Measurements from ENCODE around the gene HRH3. TPM values are rescaled to one million over a fixed set of nuclear protein-coding genes. Genes with fewer than 3 reads are reported as not detected.

HRH3 gene
- total RNA-seq, 1 donor: not detected

DNA sequence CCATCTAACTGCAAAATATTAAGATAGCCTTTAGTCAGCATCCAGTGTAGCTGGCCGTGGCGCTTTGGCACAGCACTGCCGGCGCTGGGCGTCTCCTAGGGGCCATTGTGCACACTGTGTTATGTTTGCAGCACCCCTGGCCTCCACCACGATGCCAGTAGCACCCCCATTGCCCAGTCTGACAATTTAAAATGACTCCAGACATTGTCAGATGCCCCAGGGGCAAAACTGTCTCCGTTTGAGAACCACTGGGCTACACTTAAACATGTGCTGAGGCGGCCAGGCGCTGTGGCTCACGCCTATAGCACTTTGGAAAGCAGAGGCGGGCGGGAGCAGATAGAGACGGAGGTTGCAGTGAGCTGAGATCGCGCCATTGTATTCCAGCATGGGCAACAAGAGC lies 43.2 kb downstream of the HRH3 start:
- Histone ChIP-seq H3K4me1 (ENCODE audit: insufficient read depth, low read length) (peaks cover 2% of the 10 kb centered on the region), H3K27me3 (ENCODE audit: insufficient read depth, low read length) (no peaks in the 10 kb centered on the region), H3K9me3 (ENCODE audit: low read depth, low read length) (no peaks in the 10 kb centered on the region), H3K4me3 (ENCODE audit: low read length) (no peak overlapping the region)

DNA sequence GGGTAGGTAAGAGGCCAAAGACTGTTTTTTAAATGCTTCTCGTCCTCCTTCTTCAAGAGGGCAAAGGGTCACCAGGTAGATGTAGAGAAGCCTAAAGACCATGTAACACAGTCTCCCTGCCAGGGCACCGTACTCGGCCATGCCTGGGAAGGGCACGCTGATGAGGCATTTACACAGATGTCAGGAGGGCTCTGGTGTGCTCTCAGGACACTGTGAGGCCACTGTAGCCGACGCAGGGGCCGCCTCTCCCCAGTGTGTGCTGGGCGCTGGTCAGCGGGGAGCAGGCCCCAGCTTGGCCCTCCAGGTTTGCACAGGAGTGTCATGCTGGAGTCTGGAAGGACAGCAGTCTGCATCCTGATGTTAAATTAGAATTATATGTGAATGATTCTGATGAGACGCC lies 44.4 kb downstream of the HRH3 start:
- H3K4me3 ChIP-seq (ENCODE audit: low read length): no peak overlapping the region
- H3K27me3 ChIP-seq (ENCODE audit: insufficient read depth, low read length): no peaks in the 10 kb centered on the region
- no peaks in the 10 kb centered on the region for H3K4me1 ChIP-seq (ENCODE audit: insufficient read depth, low read length)
- no peaks in the 10 kb centered on the region for H3K9me3 ChIP-seq (ENCODE audit: low read depth, low read length)

DNA sequence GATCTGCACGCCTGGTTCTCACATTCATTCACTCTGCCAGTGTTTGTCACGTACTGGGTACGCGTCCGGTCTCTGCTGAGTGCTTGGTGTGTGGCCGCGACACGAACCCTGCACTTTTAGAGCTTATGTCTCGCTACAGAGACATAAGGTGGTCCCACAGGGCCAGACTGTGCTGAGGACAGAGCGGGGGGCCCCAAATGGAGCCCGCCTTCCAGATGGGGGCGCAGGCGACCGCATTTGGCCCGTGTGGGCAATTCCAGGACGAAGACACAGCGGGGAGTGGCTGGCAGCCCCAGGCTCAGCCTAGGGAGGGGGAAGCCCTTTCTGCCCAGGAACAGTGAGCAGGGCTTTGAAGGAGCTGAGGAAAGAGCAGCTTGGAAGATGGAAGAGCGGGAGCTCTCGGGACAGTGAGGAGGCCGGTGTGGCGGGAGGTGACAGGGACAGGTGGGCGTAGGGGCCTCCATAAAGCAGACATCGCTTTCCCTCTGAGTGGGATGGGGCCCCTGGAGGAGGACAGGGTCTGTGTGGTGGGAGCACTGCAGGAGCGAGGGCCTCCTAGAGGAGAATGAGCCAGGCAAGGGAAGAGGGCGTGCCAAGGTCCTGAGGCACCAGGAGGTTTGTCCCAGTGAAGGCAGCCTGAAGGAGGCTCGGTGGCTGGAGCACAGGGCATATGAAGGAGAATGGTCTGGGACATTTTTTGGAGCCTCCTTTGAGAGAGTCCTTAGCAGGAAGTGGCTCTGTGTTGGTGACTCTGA lies 45.0 kb downstream of the HRH3 start:
- Histone ChIP-seq H3K9me3 (ENCODE audit: low read depth, low read length) (no peaks in the 10 kb centered on the region), H3K4me3 (ENCODE audit: low read length) (no peak overlapping the region), H3K27me3 (ENCODE audit: insufficient read depth, low read length) (no peaks in the 10 kb centered on the region), H3K4me1 (ENCODE audit: insufficient read depth, low read length) (no peaks in the 10 kb centered on the region)

DNA sequence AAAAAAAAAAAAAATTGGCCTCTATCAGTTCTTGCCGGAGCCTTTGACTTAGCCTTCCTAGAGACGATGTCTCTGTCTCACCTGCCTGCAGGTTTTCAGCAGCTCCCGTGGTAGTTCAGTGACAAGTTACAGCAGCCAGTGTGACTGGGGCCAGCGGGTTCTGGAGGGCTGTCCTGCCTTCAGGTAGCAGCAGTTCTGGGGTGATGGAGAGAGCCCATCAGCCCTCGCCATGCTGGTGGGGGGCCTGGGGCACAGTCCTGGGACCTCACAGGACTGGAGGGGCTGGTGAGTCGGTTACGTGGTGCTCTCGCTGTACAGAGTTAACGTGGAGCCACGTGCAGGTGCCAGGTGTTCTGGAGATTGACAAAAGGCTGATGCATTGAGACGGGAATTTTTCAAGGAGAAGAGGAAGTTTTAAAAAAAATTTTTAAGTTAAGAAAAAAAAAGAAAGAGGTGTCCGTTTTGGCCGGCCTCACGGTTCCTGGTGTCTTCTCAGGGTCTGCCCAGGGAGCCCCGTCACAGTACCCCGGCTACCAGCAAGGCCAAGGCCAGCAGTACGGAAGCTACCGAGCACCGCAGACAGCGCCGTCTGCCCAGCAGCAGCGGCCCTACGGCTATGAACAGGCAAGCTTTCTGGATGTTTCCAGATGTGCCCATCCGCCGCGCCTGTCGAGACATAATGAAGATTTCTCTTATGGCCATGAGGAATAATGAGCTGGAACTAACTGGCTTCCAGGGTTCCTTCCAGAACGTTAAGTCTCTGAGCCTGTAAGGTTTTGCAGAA lies 45.9 kb downstream of the HRH3 start:
- Histone ChIP-seq H3K27me3 (ENCODE audit: insufficient read depth, low read length) (no peaks in the 10 kb centered on the region), H3K4me3 (ENCODE audit: low read length) (no peak overlapping the region), H3K9me3 (ENCODE audit: low read depth, low read length) (no peaks in the 10 kb centered on the region), H3K4me1 (ENCODE audit: insufficient read depth, low read length) (no peaks in the 10 kb centered on the region)

DNA sequence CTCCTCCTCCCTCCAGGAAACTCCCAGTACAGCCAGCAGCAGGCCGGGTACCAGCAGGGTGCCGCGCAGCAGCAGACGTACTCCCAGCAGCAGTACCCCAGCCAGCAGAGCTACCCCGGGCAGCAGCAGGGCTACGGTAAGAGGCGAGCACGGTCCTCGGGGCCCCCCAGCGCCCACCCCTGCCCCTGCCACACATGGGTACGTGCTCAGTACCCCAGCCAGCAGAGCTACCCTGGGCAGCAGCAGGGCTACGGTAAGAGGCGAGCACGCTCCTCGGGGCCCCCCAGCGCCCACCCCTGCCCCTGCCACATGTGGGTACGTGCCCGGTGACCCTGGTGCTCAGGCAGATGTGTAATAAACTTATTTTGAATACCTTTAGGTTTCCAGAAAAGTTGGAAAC lies 47.4 kb downstream of the HRH3 start:
- H3K9me3 ChIP-seq (ENCODE audit: low read depth, low read length): no peaks in the 10 kb centered on the region
- H3K4me1 ChIP-seq (ENCODE audit: insufficient read depth, low read length): no peaks in the 10 kb centered on the region
- H3K27me3 ChIP-seq (ENCODE audit: insufficient read depth, low read length): no peaks in the 10 kb centered on the region
- H3K4me3 ChIP-seq (ENCODE audit: low read length): no peak overlapping the region

DNA sequence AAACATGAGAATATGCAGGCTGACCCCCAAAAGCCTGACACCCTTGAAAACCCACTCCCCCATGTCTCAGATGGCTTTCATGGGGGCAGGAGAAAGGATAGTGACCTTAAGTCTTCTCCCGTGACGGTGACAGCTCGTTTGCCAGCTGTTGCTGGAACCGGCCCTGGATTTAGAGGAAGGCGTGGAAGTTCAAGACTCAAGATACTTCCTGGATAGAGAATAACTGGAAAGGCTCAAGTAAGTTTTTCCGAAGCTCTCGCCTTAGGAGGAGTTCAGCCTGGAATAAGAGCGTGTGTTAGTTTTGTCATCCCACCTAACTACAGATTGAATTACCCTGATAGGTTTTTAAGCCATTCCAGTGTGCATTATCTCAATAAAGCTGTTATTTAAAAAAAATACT lies 48.8 kb downstream of the HRH3 start:
- Histone ChIP-seq H3K9me3 (ENCODE audit: low read depth, low read length) (no peaks in the 10 kb centered on the region), H3K4me1 (ENCODE audit: insufficient read depth, low read length) (no peaks in the 10 kb centered on the region), H3K4me3 (ENCODE audit: low read length) (no peak overlapping the region), H3K27me3 (ENCODE audit: insufficient read depth, low read length) (no peaks in the 10 kb centered on the region)

DNA sequence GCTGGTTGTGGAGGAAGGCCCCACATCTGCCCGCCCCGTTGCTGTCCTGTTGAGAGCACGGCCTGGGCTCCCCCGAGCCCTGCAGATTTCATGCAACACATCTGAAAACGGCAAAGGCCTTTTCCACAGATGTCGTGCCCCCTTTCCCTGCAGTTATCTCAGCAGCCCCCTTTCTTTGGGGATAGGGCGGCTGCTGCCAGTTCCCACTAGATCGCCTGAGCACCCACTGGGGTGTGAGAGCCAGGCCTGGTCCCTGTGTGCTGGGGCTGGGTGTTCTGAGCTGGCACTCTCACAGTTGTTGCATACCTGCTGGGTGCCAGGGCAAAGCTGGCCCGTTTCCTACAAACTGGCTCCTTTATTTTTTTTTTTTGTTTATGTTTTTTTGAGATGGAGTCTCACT lies 49.5 kb downstream of the HRH3 start:
- Histone ChIP-seq H3K4me3 (ENCODE audit: low read length) (no peak overlapping the region), H3K27me3 (ENCODE audit: insufficient read depth, low read length) (no peaks in the 10 kb centered on the region), H3K9me3 (ENCODE audit: low read depth, low read length) (no peaks in the 10 kb centered on the region), H3K4me1 (ENCODE audit: insufficient read depth, low read length) (no peaks in the 10 kb centered on the region)

DNA sequence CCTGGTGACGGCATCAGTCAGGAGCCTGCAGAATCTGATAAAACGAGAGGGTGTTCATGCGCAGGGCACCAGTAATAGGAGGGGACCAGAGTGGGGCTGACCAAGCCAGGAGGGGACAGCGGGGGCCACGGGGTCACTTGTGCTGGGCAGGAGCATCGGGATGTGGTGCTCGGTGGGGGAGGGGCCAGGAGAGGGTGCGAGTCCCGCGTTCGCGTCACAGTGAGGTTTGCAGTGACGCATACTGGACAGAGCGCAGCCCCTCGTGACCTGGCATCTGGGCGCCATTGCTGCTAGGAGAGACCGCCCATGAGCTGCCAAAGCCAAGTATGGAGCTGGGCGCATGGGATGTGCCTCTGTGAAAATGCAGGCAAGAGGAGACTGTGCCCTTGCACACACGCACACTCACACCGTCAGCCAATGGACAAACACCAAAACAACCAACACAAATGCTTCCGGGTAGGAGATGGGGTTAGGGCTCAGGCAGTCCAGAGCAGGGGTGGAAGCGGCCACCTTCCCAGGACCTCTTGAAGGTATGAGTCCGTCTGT lies 51.1 kb downstream of the HRH3 start:
- Histone ChIP-seq H3K9me3 (ENCODE audit: low read depth, low read length) (no peaks in the 10 kb centered on the region), H3K4me3 (ENCODE audit: low read length) (no peak overlapping the region)

DNA sequence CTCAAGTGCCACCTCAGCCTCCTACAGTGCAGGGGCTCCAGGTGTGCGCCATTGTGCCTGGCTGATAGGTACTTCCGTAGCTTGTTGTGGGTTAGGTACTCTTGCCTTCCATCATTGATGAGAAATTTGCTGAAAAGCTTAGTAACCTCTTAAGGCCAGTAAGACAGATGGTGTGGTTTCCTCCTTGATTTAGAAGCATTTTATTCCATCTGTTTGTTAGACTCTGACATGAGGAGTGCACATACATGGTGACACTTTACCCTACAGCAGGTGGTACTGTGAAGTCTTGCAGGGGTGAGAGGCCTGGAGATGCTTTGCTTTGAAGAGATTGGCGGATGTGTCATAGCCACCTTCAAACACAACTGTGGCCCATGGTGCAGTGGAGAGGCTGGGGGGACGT lies 52.0 kb downstream of the HRH3 start:
- H3K9me3 ChIP-seq (ENCODE audit: low read depth, low read length): no peaks in the 10 kb centered on the region
- H3K4me1 ChIP-seq (ENCODE audit: insufficient read depth, low read length): no peaks in the 10 kb centered on the region
- H3K4me3 ChIP-seq (ENCODE audit: low read length): no peak overlapping the region
- H3K27me3 ChIP-seq (ENCODE audit: insufficient read depth, low read length): no peaks in the 10 kb centered on the region

More for the DNA sequence above, 51.1 kb downstream of the HRH3 start:
- no peaks in the 10 kb centered on the region for H3K4me1 ChIP-seq (ENCODE audit: insufficient read depth, low read length)
- H3K27me3 ChIP-seq (ENCODE audit: insufficient read depth, low read length): no peaks in the 10 kb centered on the region

DNA sequence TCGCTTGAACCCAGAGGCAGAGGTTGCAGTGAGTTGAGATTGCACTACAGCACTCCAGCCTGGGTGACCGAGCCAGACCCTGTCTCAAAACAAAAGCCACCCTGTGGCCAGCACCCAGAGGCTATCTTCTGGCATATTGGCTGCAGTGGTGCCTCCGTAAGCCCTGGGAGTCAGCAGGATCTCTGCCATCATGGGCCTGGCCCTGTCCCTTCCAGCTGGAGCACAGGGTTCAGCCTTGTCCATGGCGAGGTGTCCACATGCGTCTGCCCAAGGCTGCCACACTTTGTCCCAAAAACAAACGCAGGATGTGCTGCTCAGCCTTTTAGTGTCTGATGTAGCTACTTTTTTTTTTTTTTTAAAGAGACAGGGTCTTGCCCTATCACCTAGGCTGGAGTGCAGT lies 52.6 kb downstream of the HRH3 start:
- Histone ChIP-seq H3K4me3 (ENCODE audit: low read length) (no peak overlapping the region), H3K27me3 (ENCODE audit: insufficient read depth, low read length) (no peaks in the 10 kb centered on the region), H3K4me1 (ENCODE audit: insufficient read depth, low read length) (no peaks in the 10 kb centered on the region), H3K9me3 (ENCODE audit: low read depth, low read length) (no peaks in the 10 kb centered on the region)

DNA sequence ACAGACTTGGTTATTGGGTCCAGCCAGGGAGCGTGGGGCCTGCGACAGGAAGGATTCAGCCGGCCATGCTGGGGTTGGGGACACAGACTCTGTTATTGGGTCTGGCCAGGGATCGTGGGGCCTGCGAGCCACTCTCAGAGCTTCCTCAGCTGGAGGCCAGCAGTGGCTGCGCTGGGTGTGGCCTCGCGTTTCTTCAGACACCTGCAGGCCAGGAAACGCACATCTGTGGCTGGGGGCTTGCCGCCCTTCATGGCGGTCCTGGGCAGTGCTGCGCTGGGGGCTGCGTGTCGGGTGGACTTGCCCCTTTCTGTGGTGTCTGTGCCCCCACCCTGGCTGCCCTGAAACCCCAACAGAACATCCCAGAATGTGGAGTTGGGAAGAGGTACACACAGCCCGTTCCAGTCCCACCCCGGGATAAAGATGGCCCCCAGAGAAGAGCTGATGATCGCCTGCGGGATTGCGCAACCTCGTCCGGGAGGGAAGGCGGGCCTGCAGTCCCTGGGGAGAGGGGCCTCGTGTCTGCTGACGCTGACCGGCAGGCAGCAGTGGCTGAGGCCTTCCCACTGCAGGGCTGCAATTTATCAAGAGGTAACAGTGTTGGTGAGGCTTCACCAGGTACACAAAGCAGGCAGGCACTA lies 54.2 kb downstream of the HRH3 start:
- H3K9me3 ChIP-seq (ENCODE audit: low read depth, low read length): no peaks in the 10 kb centered on the region
- H3K27me3 ChIP-seq (ENCODE audit: insufficient read depth, low read length): no peaks in the 10 kb centered on the region
- no peaks in the 10 kb centered on the region for H3K4me1 ChIP-seq (ENCODE audit: insufficient read depth, low read length)
- no peak overlapping the region for H3K4me3 ChIP-seq (ENCODE audit: low read length)

Other genes with a start within 250 kb of the HRH3 start
- gene TAF4, start 154.4 kb downstream of the HRH3 start, total RNA-seq: 7.7 TPM
- 17.8 TPM for gene LSM14B, start 97.8 kb downstream of the HRH3 start, total RNA-seq
- 118 TPM for gene PSMA7, start 76.9 kb downstream of the HRH3 start, total RNA-seq
- 6.3 TPM for gene SS18L1, start 76.5 kb downstream of the HRH3 start, total RNA-seq
- gene MTG2, start 37.2 kb downstream of the HRH3 start, total RNA-seq: 3.1 TPM
- 36.0 TPM for gene OSBPL2, start 18.2 kb upstream of the HRH3 start, total RNA-seq
- 30.2 TPM for gene ADRM1, start 82.7 kb upstream of the HRH3 start, total RNA-seq
- 1.2 TPM for gene LAMA5, start 147.0 kb upstream of the HRH3 start, total RNA-seq
- 1,065 TPM for gene RPS21, start 166.8 kb upstream of the HRH3 start, total RNA-seq
- 1.9 TPM for gene CABLES2, start 187.0 kb upstream of the HRH3 start, total RNA-seq
- gene RBBP8NL, start 207.3 kb upstream of the HRH3 start, total RNA-seq: not detected